Uterine smooth muscle cell (primary cell): ENCODE data around the gene EFHC1. TPM values are rescaled to one million over a fixed set of nuclear protein-coding genes. Genes with fewer than 3 reads are reported as not detected.

Experiments
- total RNA-seq: library from RNA; depleted of rRNA; stranded (reverse); fragments of >200 nt; gene quantifications from 2 replicates; pipeline ENCODE4 v1.2.3, GENCODE V29; 2014

Gene EFHC1
- total RNA-seq = 21.6 and 22.9 TPM in 2 replicates

GRCh38 chr6:52419809-52420667 lies at the start of gene EFHC1:
Gene EFHC1, plus strand, starts transcription at chr6:52420342. Its CDS starts 69 bp downstream, at chr6:52420411.

Other genes with a start within 250 kb of the EFHC1 start
- not detected in 2 replicates for gene IL17A, start 234.0 kb upstream of the EFHC1 start, total RNA-seq
- gene IL17F, start 175.8 kb upstream of the EFHC1 start, total RNA-seq = not detected in 2 replicates
- gene MCM3, start 135.6 kb upstream of the EFHC1 start, total RNA-seq = 49.1 and 164 TPM in 2 replicates
- 4.0 and 4.1 TPM in 2 replicates for gene PAQR8, start 58.2 kb upstream of the EFHC1 start, total RNA-seq
- 40.5 and 61.6 TPM in 2 replicates for gene TRAM2, start 156.7 kb downstream of the EFHC1 start, total RNA-seq